ENCODE measurements around the gene PDGFB. TPM values are rescaled to one million over a fixed set of nuclear protein-coding genes. Genes with fewer than 3 reads are reported as not detected.

PDGFB gene
- total and polyA plus RNA-seq, 2 experiments from 2014 or later: 2.5 to 4.3 TPM

- no peak overlapping the region for H3K4me2 ChIP-seq
- no peaks in the 10 kb centered on the region for H3K36me3 ChIP-seq (replicated peaks; ENCODE audit: insufficient read depth, low read depth)
- no peak for DNase-seq (ENCODE audit: low spot score)
- no peaks in the 10 kb centered on the region for H3K4me1 ChIP-seq (ENCODE audit: insufficient read depth)
- H3K9me2 ChIP-seq (replicated peaks; ENCODE audit: insufficient read depth): no peaks in the 10 kb centered on the region
- H2AFZ ChIP-seq: no peak overlapping the region
- H3K27ac ChIP-seq: no peak overlapping the region
- no peaks in the 10 kb centered on the region for H3K27me3 ChIP-seq
- no peaks in the 10 kb centered on the region for H4K20me1 ChIP-seq (ENCODE audit: insufficient read depth, poor library complexity, severe bottlenecking)
- 94% methylated on average over 7 of the region's 8 CpGs for WGBS (ENCODE audit: low lambda C conversion rate, missing lambda C conversion rate)
- no peaks in the 10 kb centered on the region for H3K79me2 ChIP-seq
- no peaks in the 10 kb centered on the region for H3K9me3 ChIP-seq (ENCODE audit: low read depth)
- H3K4me3 ChIP-seq: no peak overlapping the region
- no peak for TF ChIP-seq EZH2 (IDR thresholded peaks at IDR 0.05; ENCODE audit: borderline replicate concordance)
- TF ChIP-seq EZH2phosphoT487 (IDR thresholded peaks at IDR 0.05; ENCODE audit: low read depth, severe bottlenecking, unreplicated experiment): no peak
- TF ChIP-seq, protein P1, sequence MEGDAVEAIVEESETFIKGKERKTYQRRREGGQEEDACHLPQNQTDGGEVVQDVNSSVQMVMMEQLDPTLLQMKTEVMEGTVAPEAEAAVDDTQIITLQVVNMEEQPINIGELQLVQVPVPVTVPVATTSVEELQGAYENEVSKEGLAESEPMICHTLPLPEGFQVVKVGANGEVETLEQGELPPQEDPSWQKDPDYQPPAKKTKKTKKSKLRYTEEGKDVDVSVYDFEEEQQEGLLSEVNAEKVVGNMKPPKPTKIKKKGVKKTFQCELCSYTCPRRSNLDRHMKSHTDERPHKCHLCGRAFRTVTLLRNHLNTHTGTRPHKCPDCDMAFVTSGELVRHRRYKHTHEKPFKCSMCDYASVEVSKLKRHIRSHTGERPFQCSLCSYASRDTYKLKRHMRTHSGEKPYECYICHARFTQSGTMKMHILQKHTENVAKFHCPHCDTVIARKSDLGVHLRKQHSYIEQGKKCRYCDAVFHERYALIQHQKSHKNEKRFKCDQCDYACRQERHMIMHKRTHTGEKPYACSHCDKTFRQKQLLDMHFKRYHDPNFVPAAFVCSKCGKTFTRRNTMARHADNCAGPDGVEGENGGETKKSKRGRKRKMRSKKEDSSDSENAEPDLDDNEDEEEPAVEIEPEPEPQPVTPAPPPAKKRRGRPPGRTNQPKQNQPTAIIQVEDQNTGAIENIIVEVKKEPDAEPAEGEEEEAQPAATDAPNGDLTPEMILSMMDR (IDR thresholded peaks at IDR 0.05; ENCODE audit: poor library complexity): no peak
Measured at GRCh38 chr22:39181356-39181755, 63.4 kb downstream of the PDGFB start.

GRCh38 chr22:39179841-39180335 lies 64.9 kb downstream of the PDGFB start:
- no peak overlapping the region for H2AFZ ChIP-seq
- H3K36me3 ChIP-seq (replicated peaks; ENCODE audit: insufficient read depth, low read depth): no peaks in the 10 kb centered on the region
- peaks cover 15% of the 10 kb centered on the region for H3K4me1 ChIP-seq (ENCODE audit: insufficient read depth)
- no peak overlapping the region for H3K4me2 ChIP-seq
- no peaks in the 10 kb centered on the region for H3K27me3 ChIP-seq
- H3K79me2 ChIP-seq: no peaks in the 10 kb centered on the region
- no peaks in the 10 kb centered on the region for H3K9me2 ChIP-seq (replicated peaks; ENCODE audit: insufficient read depth)
- no peak for DNase-seq (ENCODE audit: low spot score)
- H3K4me3 ChIP-seq: no peak overlapping the region
- no peaks in the 10 kb centered on the region for H3K9me3 ChIP-seq (ENCODE audit: low read depth)
- no peak overlapping the region for H3K27ac ChIP-seq
- WGBS (ENCODE audit: low lambda C conversion rate, missing lambda C conversion rate): 72% methylated on average over 17 of the region's 21 CpGs
- H4K20me1 ChIP-seq (ENCODE audit: insufficient read depth, poor library complexity, severe bottlenecking): no peaks in the 10 kb centered on the region
- no peak for TF ChIP-seq EZH2 (IDR thresholded peaks at IDR 0.05; ENCODE audit: borderline replicate concordance)
- no peak for TF ChIP-seq EZH2phosphoT487 (IDR thresholded peaks at IDR 0.05; ENCODE audit: low read depth, severe bottlenecking, unreplicated experiment)
- TF ChIP-seq, protein P1 (IDR thresholded peaks at IDR 0.05; ENCODE audit: poor library complexity): no peak

- Histone ChIP-seq H3K27me3 (no peaks in the 10 kb centered on the region), H4K20me1 (ENCODE audit: insufficient read depth, poor library complexity, severe bottlenecking) (no peaks in the 10 kb centered on the region), H2AFZ (no peak overlapping the region), H3K4me1 (ENCODE audit: insufficient read depth) (peaks cover 19% of the 10 kb centered on the region), H3K79me2 (no peaks in the 10 kb centered on the region), H3K4me2 (no peak overlapping the region), H3K36me3 (replicated peaks; ENCODE audit: insufficient read depth, low read depth) (no peaks in the 10 kb centered on the region), H3K27ac (no peak overlapping the region), H3K9me3 (ENCODE audit: low read depth) (no peaks in the 10 kb centered on the region), H3K9me2 (replicated peaks; ENCODE audit: insufficient read depth) (no peaks in the 10 kb centered on the region), H3K4me3 (no peak overlapping the region)
- TF ChIP-seq EZH2 (IDR thresholded peaks at IDR 0.05; ENCODE audit: borderline replicate concordance) (no peak), EZH2phosphoT487 (IDR thresholded peaks at IDR 0.05; ENCODE audit: low read depth, severe bottlenecking, unreplicated experiment) (no peak)
- TF ChIP-seq, protein P1 (IDR thresholded peaks at IDR 0.05; ENCODE audit: poor library complexity): no peak
- WGBS (ENCODE audit: low lambda C conversion rate, missing lambda C conversion rate): 65% methylated on average over 6 of the region's 6 CpGs
- no peak for DNase-seq (ENCODE audit: low spot score)
Measured at GRCh38 chr22:39179401-39179827, 65.4 kb downstream of the PDGFB start.

All from hepatocyte (in vitro differentiated cells).